Fibroblast of skin of right biceps (primary cell): ENCODE data around the gene AK5.
"Not testable (repeated sequence)": the region's sequence is repeated elsewhere in the genome, so short reads cannot be mapped to it uniquely, and the experiment has no call there.

Experiments
- DNase-seq: peaks from one replicate; pipeline ENCODE4 v3.0.0-alpha.2; 2013

Gene AK5

GRCh38 chr1:77463216-77463615 is 181.4 kb downstream of the AK5 start:
- DNase-seq = peak; percentile 43

GRCh38 chr1:77465139-77465538 is 183.3 kb downstream of the AK5 start:
- no peak for DNase-seq

- DNase-seq = no peak
Measured at GRCh38 chr1:77465922-77466321, 184.1 kb downstream of the AK5 start.

- no peak for DNase-seq
Measured at GRCh38 chr1:77467021-77467595, 185.3 kb downstream of the AK5 start.

- peak; percentile 16 for DNase-seq
Measured at GRCh38 chr1:77467741-77468140, 185.9 kb downstream of the AK5 start.

GRCh38 chr1:77468257-77468948 is 186.6 kb downstream of the AK5 start:
- DNase-seq = no peak

GRCh38 chr1:77468949-77469710 is 187.3 kb downstream of the AK5 start:
- DNase-seq = no peak

- DNase-seq = no peak
Measured at GRCh38 chr1:77471691-77472090, 189.9 kb downstream of the AK5 start.

- peak; percentile 87 for DNase-seq
Measured at GRCh38 chr1:77473690-77474089, 191.9 kb downstream of the AK5 start.

- DNase-seq = no peak
Measured at GRCh38 chr1:77475641-77476040, 193.8 kb downstream of the AK5 start.

GRCh38 chr1:77476475-77476874 is 194.7 kb downstream of the AK5 start:
- no peak for DNase-seq

- no peak for DNase-seq
Measured at GRCh38 chr1:77484334-77484733, 202.5 kb downstream of the AK5 start.

GRCh38 chr1:77484926-77485325 is 203.1 kb downstream of the AK5 start:
- DNase-seq = no peak

- DNase-seq = no peak
Measured at GRCh38 chr1:77487631-77488030, 205.8 kb downstream of the AK5 start.

- DNase-seq = peak; percentile 70
Measured at GRCh38 chr1:77489910-77490309, 208.1 kb downstream of the AK5 start.

- no peak for DNase-seq
Measured at GRCh38 chr1:77494026-77494425, 212.2 kb downstream of the AK5 start.

GRCh38 chr1:77498918-77499317 is 217.1 kb downstream of the AK5 start:
- DNase-seq = no peak

- DNase-seq = no peak
Measured at GRCh38 chr1:77499466-77499865, 217.6 kb downstream of the AK5 start.

GRCh38 chr1:77504986-77505385 is 223.2 kb downstream of the AK5 start:
- peak; percentile 18 for DNase-seq

- DNase-seq = no peak
Measured at GRCh38 chr1:77506771-77507170, 225.0 kb downstream of the AK5 start.

- no peak for DNase-seq
Measured at GRCh38 chr1:77509051-77509492, 227.3 kb downstream of the AK5 start.

- no peak for DNase-seq
Measured at GRCh38 chr1:77509898-77510297, 228.1 kb downstream of the AK5 start.

GRCh38 chr1:77511440-77511840 is 229.6 kb downstream of the AK5 start:
- peak; percentile 96 for DNase-seq

- DNase-seq = not testable (repeated sequence)
Measured at GRCh38 chr1:77512650-77513049, 230.8 kb downstream of the AK5 start.
